Measurements from ENCODE around the gene MTOR. TPM values are rescaled to one million over a fixed set of nuclear protein-coding genes. Genes with fewer than 3 reads are reported as not detected.
A peak's percentile ranks its signal among the peaks of the same experiment; 100 is the strongest.

The MTOR gene
- total RNA-seq, 4 donors from 2014 or later = 40.4 to 51.4 (median 49.6) TPM

DNA sequence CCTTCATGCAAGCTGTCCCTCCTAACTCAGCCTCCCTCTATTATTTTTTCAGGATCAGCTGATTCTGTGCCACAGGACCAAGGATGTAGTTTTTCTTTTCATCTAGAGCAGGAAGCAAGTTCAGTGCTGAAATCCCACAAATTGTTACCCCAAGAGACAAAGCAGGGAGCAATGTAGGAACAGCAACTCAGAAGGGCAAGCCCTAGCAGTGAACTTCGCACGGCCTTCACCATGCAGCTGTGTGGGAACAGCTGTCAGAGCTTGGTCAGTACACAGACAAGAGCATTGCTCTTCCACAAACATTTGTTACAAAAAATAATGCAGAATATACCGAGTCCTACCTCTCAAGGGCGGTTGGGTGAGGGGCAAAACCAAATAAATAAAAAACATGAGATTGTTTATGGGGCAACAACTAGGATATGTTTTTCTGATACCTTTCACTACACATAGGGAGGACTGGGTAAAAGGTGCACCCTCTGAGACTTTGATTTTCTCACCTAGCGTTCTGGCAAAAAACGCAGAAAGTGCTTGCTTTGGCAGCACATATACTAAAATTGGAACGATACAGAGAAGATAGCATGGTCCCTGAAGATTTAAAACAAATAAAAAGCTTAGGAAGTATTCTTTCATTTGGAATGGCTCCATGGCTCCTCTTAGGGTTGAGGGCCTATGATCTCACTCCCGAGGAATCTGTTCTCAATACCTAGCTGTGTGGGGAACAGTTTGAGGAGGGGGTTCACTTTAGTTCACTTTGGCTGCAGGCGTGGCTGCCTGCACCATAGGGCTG lies 110.3 kb downstream of the MTOR start:
- Histone ChIP-seq H3K27me3 (no peaks in the 10 kb centered on the region), H3K4me3 (no peak overlapping the region), H3K27ac (peak overlapping the region; percentile 21 to 82 (median 57)), H3K36me3 (peaks cover 0 to 55% (median 0%) of the 10 kb centered on the region in 3 donors), H3K9me3 (no peaks in the 10 kb centered on the region), H3K4me1 (peaks cover 0 to 60% (median 13%) of the 10 kb centered on the region in 4 donors)
- TF ChIP-seq, protein P1, sequence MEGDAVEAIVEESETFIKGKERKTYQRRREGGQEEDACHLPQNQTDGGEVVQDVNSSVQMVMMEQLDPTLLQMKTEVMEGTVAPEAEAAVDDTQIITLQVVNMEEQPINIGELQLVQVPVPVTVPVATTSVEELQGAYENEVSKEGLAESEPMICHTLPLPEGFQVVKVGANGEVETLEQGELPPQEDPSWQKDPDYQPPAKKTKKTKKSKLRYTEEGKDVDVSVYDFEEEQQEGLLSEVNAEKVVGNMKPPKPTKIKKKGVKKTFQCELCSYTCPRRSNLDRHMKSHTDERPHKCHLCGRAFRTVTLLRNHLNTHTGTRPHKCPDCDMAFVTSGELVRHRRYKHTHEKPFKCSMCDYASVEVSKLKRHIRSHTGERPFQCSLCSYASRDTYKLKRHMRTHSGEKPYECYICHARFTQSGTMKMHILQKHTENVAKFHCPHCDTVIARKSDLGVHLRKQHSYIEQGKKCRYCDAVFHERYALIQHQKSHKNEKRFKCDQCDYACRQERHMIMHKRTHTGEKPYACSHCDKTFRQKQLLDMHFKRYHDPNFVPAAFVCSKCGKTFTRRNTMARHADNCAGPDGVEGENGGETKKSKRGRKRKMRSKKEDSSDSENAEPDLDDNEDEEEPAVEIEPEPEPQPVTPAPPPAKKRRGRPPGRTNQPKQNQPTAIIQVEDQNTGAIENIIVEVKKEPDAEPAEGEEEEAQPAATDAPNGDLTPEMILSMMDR (IDR thresholded peaks at IDR 0.05) = no peak
- TF ChIP-seq EP300 (IDR thresholded peaks at IDR 0.05) = peak in 1 of 2 donors; percentile 57
- TF ChIP-seq POLR2A (IDR thresholded peaks at IDR 0.05) = no peak
- WGBS, 2 donors = 59 to 64% methylated on average over 9 of the region's 9 CpGs
- no peak for DNase-seq (ENCODE audit: low spot score in 2 of 2)

DNA sequence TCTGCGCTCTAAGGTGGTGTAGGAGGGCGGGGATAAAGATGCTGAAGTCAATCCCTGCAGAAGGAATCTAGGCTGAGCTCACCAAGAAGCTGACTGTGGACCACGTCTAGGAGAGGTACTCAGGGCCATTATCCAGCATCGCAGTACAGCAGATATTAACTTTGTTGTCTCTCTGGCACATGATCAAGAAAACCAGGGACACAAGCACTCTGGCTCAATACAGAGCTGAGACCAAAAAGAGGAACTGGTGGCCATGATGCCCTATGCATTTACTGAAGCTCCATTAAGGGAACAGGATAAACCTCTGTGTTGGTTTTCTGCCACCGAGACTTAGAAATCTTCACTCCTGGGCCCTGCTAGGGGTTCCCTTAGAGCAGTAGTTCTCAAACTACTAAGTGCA lies 111.2 kb downstream of the MTOR start:
- Histone ChIP-seq H3K36me3 (peaks cover 0 to 55% (median 4%) of the 10 kb centered on the region in 3 donors), H3K9me3 (no peaks in the 10 kb centered on the region), H3K27me3 (no peaks in the 10 kb centered on the region), H3K27ac (peak overlapping the region in 3 of 4 donors; percentile 42 to 82 (median 72)), H3K4me3 (no peak overlapping the region), H3K4me1 (peaks cover 0 to 55% (median 13%) of the 10 kb centered on the region in 4 donors)
- TF ChIP-seq POLR2A (IDR thresholded peaks at IDR 0.05) (no peak), EP300 (IDR thresholded peaks at IDR 0.05) (no peak)
- TF ChIP-seq, protein P1 (IDR thresholded peaks at IDR 0.05) = no peak
- no peak for DNase-seq (ENCODE audit: low spot score in 2 of 2)
- 69 to 77% methylated on average over 5 of the region's 5 CpGs for WGBS, 2 donors

DNA sequence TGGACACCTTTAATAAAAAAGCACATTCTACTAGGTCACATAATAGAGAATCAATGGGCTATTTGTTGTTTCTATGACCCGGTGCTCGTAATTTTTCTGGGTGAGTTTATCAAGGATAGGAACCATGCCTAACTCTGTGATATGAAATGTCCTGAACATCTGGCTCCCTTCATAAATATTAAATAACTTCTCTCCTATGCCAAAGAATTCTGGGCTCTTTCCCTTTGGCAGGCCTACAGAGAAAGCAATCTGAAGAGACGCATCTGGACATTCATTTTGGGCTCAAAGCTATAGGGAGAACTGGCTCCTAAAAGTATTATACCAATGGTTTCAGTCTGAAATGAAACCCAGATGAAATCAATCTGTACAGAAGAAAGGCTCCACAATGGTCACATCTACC lies 112.0 kb downstream of the MTOR start:
- Histone ChIP-seq H3K36me3 (peaks cover 0 to 55% (median 4%) of the 10 kb centered on the region in 3 donors), H3K4me1 (peaks cover 0 to 54% (median 13%) of the 10 kb centered on the region in 4 donors), H3K27ac (peak overlapping the region in 3 of 4 donors; percentile 44 to 82 (median 61)), H3K4me3 (no peak overlapping the region), H3K27me3 (no peaks in the 10 kb centered on the region), H3K9me3 (no peaks in the 10 kb centered on the region)
- no peak for TF ChIP-seq EP300 (IDR thresholded peaks at IDR 0.05)
- TF ChIP-seq, protein P1 (IDR thresholded peaks at IDR 0.05) = no peak
- TF ChIP-seq POLR2A (IDR thresholded peaks at IDR 0.05) = no peak
- DNase-seq (ENCODE audit: low spot score in 2 of 2) = no peak
- WGBS, 2 donors = 63 to 67% methylated on average over 3 of the region's 3 CpGs

DNA sequence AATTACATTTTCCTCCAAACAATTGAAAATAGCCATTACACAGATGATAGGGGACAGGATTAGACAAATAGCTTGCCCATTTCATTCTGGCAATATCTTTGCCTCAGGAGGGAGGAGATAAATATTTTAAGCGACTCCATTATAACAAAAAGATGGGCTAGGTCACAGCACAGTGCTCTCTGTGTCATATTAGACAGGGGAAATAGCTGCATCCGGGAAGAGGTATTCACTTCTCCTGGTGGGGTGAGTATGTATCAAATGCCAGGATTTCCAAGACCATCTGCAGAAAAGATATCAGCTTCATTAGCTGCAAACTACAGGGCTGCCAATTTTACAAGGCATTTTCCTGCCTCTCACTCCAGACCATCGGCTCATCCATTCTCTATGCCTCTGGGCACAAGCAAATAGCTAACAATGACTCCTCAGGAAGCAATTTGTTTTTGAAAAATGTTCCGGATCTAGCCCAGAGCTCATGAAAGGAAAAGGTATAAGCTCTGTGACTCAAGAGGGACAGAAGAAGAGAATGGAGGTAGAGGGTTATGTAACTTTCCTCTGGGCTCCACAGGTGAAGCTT lies 115.1 kb downstream of the MTOR start:
- Histone ChIP-seq H3K27me3 (no peaks in the 10 kb centered on the region), H3K4me1 (peaks cover 0 to 68% (median 18%) of the 10 kb centered on the region in 4 donors), H3K27ac (peak overlapping the region in 1 of 4 donors; percentile 90), H3K36me3 (peaks cover 0 to 58% (median 4%) of the 10 kb centered on the region in 3 donors), H3K9me3 (no peaks in the 10 kb centered on the region), H3K4me3 (no peak overlapping the region)
- TF ChIP-seq POLR2A (IDR thresholded peaks at IDR 0.05) = no peak
- TF ChIP-seq, protein P1 (IDR thresholded peaks at IDR 0.05) = no peak
- no peak for TF ChIP-seq EP300 (IDR thresholded peaks at IDR 0.05)
- WGBS, 2 donors = 52 to 72% methylated on average over 4 of the region's 4 CpGs
- no peak for DNase-seq (ENCODE audit: low spot score in 2 of 2)

DNA sequence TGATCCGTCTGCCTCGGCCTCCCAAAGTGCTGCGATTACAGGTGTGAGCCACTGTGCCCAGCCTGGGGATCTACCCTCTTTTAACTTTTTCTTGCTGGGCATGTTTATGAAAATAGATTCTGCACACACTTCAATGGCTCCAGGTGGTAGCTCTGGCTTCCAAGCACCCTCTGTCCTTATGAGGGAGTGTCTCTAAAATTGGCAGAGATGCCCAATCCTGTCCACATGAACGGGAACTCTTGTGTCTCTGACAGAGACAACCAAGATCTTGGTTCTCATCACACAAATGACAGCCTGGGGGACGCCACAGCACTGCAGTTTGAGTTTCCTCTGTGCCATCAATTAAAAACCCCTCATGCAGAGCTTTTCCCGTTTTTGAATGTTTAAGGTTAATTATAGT lies 116.6 kb downstream of the MTOR start:
- Histone ChIP-seq H3K4me1 (peaks cover 0 to 53% (median 7%) of the 10 kb centered on the region in 4 donors), H3K27me3 (no peaks in the 10 kb centered on the region), H3K9me3 (no peaks in the 10 kb centered on the region), H3K36me3 (peaks cover 0 to 58% (median 4%) of the 10 kb centered on the region in 3 donors), H3K4me3 (no peak overlapping the region), H3K27ac (peak overlapping the region in 1 of 4 donors; percentile 90)
- TF ChIP-seq, protein P1 (IDR thresholded peaks at IDR 0.05) = no peak
- TF ChIP-seq POLR2A (IDR thresholded peaks at IDR 0.05) = no peak
- TF ChIP-seq EP300 (IDR thresholded peaks at IDR 0.05) = no peak
- DNase-seq (ENCODE audit: low spot score in 2 of 2) = no peak
- 91% methylated on average over 6 of the region's 6 CpGs for WGBS, 2 donors
